Prostate gland (tissue), 2 donors: ENCODE measurements around the gene LIN28A.

ENCODE experiments used
- POLR2AphosphoS5 ChIP-seq: sonication (generic); formaldehyde crosslinking; IDR thresholded peaks from one replicate; pipeline ENCODE4 v1.6.1; 2017; ENCODE audit warnings: antibody characterized with exemption
- TF ChIP-seq, protein P1 (sequence below), 4 experiments: fragments of 200-600 bp in 2 of 4; fragments of 450-650 bp in 2 of 4; sonication (generic) in 2 of 4; IDR thresholded peaks; 1 replicate in 3 of 4; 2 replicates in 1 of 4; pipeline ENCODE4 v1.5.1; 2016 to 2019; ENCODE audit warnings: antibody characterized with exemption in 4 of 4, mild to moderate bottlenecking in 2 of 4, moderate library complexity in 2 of 4

DNA sequence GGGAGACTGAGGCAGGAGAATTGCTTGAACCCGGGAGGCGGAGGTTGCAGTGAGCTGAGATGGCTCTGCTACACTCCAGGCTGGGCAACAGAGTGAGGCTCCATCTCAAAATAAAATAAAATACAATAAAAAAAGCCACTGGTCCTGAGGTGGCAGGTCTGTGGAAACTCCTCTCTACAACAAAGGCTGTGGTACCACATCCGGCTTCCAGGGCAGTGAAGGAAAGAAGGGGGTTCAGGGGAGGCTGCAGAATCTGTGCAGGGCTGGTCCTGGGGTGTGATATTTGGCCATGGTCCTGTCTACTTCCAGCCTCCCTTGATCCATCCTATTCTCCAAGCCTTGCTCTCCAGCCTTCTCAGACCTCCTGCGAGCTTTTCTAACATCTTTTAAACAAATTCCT is 37.3 kb upstream of the LIN28A start:
- TF ChIP-seq, protein P1, sequence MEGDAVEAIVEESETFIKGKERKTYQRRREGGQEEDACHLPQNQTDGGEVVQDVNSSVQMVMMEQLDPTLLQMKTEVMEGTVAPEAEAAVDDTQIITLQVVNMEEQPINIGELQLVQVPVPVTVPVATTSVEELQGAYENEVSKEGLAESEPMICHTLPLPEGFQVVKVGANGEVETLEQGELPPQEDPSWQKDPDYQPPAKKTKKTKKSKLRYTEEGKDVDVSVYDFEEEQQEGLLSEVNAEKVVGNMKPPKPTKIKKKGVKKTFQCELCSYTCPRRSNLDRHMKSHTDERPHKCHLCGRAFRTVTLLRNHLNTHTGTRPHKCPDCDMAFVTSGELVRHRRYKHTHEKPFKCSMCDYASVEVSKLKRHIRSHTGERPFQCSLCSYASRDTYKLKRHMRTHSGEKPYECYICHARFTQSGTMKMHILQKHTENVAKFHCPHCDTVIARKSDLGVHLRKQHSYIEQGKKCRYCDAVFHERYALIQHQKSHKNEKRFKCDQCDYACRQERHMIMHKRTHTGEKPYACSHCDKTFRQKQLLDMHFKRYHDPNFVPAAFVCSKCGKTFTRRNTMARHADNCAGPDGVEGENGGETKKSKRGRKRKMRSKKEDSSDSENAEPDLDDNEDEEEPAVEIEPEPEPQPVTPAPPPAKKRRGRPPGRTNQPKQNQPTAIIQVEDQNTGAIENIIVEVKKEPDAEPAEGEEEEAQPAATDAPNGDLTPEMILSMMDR (IDR thresholded peaks at IDR 0.05) = no peak
- TF ChIP-seq POLR2AphosphoS5 = no peak
